Subcutaneous adipose tissue (tissue), 4 donors: ENCODE data around the gene FGD4. TPM values are rescaled to one million over a fixed set of nuclear protein-coding genes. Genes with fewer than 3 reads are reported as not detected.

Source experiments
- total RNA-seq, 4 donors: library from RNA; depleted of rRNA; stranded (reverse); fragments of >200 nt; gene quantifications; one replicate each; pipeline ENCODE4 v1.1.0, GENCODE V29; 2016
- TF ChIP-seq, protein P1 (sequence below): fragments of 450-650 bp; IDR thresholded peaks from one replicate; pipeline ENCODE4 v1.5.1; 2016; ENCODE audit warnings: low read depth, mild to moderate bottlenecking, control low read depth, antibody characterized with exemption, moderate library complexity

The FGD4 gene
- total RNA-seq, 4 donors from 2014 or later = 65.1 to 96.9 (median 85.8) TPM

DNA sequence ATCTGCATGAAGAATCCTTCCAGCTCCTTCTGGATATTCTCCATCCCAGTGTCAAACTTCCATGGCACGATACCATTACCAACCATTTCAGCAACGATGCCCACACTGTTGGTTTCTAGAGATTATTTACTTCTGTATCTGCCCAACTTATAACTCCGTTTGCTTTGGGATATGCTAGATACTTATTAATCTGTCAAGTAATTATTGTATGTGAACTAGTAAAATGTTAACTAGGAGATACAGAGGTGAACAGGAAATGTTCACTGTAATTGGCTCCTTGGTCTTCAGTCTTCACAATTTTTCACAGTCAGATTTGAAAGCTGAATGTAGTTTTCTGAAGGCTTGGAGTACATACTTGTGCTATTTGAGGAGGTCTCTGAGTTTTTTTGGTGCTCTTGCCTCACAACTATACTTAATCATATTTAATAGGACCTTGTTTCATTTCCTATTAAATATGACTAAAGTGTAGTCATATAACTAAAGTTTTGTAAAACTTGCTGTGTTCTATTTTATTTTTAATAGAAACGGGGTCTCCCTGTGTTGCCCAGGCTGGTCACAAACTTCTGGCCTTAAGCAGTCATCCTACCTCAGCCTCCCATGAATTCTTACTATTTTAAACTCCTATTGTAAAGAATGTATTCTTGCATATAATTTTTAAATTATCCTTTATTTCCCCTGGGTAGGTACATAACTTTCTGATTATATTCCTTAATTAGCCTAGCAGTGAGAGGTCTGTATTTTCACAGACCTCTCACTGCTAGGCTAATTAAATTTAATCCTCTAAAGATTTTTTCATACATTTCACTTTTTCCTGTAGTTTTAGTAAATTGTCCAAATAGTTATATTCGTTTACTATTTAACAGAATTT lies 79.7 kb downstream of the FGD4 start:
- TF ChIP-seq, protein P1, sequence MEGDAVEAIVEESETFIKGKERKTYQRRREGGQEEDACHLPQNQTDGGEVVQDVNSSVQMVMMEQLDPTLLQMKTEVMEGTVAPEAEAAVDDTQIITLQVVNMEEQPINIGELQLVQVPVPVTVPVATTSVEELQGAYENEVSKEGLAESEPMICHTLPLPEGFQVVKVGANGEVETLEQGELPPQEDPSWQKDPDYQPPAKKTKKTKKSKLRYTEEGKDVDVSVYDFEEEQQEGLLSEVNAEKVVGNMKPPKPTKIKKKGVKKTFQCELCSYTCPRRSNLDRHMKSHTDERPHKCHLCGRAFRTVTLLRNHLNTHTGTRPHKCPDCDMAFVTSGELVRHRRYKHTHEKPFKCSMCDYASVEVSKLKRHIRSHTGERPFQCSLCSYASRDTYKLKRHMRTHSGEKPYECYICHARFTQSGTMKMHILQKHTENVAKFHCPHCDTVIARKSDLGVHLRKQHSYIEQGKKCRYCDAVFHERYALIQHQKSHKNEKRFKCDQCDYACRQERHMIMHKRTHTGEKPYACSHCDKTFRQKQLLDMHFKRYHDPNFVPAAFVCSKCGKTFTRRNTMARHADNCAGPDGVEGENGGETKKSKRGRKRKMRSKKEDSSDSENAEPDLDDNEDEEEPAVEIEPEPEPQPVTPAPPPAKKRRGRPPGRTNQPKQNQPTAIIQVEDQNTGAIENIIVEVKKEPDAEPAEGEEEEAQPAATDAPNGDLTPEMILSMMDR = no peak

DNA sequence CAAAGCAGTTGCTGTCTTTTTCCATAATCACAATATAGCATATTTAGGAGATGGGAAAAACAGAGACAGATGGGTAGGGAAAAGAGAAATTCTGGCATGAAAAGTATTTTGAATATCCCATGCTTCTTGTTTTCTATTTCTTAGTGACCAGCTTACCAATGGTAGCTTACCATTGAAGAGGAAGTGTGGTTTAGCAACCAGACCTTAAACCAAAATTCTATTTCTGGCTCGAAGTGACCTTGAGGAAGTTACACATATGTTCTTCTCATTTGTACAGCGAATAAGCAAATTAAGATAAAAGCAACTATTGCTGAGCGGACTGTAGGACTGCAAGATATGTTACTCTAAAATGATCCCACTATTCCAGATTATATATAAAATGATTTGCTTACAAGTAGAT lies 82.9 kb downstream of the FGD4 start:
- TF ChIP-seq, protein P1 = no peak

DNA sequence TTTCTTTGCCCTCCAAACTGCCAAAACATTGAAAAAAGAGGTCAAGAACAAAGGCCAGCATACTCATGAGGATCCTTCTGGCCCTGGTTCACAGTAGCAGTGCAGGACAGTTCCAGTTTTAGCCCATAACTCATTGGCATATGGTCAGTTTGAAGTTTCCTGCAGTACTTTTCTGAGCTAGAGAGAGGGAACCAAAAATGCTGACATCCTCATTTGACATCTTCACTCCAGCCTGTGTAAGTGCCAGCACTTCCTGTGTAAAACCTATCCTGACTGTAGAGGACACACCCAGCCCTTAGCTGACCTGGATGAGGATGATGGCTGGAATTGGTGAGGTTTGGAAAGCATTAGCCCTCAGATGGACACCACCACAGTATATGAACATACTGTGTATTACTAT lies 84.1 kb downstream of the FGD4 start:
- TF ChIP-seq, protein P1 = no peak

DNA sequence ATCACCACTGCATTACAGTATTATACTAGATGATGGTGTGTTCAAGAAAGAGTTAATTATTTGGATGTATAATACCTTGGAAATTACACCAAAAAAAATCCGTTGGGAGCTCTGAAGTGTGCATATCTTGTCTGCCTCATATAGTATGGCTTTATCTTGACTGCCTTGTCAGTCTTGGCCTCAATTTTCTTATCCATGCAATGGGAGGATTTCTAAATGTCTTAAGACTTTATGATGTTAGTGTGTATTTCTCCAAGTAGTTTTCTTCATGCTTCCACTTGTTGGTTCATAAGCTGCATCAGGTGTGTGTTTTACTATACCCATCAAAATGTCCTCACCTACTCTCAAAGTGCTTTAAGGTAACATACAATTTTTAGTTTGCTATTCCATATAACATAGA lies 84.6 kb downstream of the FGD4 start:
- TF ChIP-seq, protein P1 = no peak

DNA sequence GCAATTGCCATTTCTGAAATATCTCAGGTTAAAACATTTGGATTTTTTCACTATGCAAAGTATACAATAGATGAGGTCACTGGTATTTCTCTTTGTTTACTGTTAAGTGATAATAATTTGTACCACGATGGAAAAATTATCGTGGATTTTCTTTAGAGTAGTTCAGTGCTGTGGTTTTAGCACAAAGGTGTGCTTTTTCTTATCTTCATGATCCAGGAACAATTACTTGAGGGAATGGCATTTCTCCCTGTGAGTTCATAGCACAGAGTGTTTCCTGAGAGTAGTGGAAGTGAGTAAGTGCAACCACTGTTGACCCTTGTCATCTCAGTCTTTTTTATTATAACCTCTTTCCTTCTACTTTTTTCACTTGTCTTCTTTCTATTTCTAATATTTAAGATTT lies 86.8 kb downstream of the FGD4 start:
- TF ChIP-seq, protein P1 = no peak

DNA sequence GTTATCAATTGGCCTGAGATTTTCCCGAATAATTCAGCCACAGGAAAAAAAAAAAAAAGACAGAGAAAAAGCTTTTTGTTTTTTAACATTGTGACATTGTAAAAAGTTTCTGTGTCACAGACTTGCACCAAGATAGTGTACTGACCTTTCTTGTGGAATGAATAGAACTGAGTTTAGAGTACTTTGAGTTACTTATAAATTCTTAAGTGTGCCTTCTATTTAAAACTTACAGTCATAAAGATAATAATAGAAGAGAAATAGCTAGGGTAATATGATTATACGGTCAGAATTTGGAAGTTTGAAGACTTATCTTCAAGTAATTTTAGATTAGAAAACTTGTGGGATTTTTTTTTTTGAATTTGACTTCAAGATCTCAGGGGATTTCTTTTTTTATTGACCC lies 88.8 kb downstream of the FGD4 start:
- TF ChIP-seq, protein P1 = no peak

DNA sequence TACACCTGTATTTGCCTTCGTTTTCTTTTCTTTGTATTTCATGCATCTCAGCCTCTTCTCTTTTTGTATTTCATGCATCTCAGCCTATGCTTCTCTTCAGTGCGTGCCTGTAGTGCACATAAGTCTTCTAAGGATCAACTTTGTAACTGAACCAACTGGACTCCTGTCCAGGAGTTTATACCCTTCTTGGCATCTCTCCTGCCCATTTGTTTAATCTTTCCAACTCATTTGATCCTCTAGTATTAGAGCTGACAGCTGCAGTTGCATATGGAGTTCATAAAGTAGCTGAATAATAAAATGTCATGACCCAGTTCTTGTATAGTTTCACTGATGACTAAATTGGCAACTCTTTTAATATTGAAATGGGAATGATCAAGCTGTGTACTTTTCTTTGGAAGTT lies 89.7 kb downstream of the FGD4 start:
- TF ChIP-seq, protein P1 = no peak
